Stomach (tissue), 4 donors: ENCODE data around the gene CRYGS.

Experiments
- EP300 ChIP-seq: sonication (generic); formaldehyde crosslinking; IDR thresholded peaks from one replicate; pipeline ENCODE4 v1.6.1; 2017; ENCODE audit warnings: antibody characterized with exemption
- POLR2A ChIP-seq, 4 donors: fragments of 450-650 bp; IDR thresholded peaks; one replicate each; pipeline ENCODE4 v1.6.1; 2016; ENCODE audit warnings: antibody characterized with exemption in 4 of 4, control low read depth in 2 of 4, mild to moderate bottlenecking in 1 of 4, moderate library complexity in 1 of 4
- TF ChIP-seq, protein P1 (sequence below), 7 experiments: fragments of 450-650 bp in 4 of 7; fragments of 200-600 bp in 3 of 7; sonication (generic) in 3 of 7; IDR thresholded peaks; one replicate each; pipeline ENCODE4 v1.5.1; 2016 to 2019; ENCODE audit warnings: antibody characterized with exemption in 7 of 7, control low read depth in 2 of 7, mild to moderate bottlenecking in 1 of 7

DNA sequence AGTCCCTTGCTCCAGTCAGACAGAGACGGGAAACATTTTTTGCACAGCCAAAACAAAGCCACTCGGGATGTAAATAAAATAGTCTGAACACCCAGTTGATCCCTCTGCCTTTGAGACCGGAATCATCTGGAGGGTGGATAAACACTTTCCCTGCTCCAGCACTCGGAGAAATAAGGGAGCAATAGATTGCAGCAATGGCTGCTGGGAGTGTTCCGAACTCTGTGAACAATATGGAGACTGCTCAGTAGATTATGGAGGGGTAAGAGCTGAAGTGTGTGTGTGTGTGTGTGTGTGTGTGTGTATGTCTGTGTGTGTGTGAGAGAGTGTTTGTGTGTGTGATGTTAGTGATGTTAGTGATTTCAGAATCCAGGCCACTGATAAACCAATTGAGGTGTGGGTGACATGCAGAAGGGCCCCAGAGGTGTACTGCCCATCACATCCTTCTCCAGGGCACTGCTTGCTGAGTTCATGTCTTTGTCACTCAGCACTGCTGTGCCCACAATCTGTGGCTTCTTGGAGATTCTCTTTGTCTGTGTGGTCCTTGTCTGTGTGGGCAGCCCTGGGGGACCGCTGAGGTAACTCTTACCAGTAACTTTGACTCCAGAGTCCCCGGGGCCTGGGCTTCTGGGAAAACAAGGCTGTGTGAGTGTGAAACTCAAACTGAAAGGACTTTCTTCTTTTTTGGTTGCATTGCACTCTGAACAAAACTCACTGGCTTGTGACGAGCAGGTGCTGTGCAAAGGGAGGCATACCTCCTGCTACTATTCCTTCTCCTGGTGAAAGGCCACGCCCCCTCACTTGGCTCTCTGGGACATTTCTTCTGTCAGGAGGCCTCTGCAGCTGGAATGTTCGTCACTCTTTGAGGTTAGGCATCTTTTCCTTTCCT lies 23.0 kb downstream of the CRYGS start:
- no peak for TF ChIP-seq POLR2A (IDR thresholded peaks at IDR 0.05)
- TF ChIP-seq, protein P1, sequence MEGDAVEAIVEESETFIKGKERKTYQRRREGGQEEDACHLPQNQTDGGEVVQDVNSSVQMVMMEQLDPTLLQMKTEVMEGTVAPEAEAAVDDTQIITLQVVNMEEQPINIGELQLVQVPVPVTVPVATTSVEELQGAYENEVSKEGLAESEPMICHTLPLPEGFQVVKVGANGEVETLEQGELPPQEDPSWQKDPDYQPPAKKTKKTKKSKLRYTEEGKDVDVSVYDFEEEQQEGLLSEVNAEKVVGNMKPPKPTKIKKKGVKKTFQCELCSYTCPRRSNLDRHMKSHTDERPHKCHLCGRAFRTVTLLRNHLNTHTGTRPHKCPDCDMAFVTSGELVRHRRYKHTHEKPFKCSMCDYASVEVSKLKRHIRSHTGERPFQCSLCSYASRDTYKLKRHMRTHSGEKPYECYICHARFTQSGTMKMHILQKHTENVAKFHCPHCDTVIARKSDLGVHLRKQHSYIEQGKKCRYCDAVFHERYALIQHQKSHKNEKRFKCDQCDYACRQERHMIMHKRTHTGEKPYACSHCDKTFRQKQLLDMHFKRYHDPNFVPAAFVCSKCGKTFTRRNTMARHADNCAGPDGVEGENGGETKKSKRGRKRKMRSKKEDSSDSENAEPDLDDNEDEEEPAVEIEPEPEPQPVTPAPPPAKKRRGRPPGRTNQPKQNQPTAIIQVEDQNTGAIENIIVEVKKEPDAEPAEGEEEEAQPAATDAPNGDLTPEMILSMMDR (IDR thresholded peaks at IDR 0.05): no peak
- TF ChIP-seq EP300: no peak
